HEK293 (cell line): Measurements from ENCODE around the gene GABBR2.

ENCODE experiments used
- CTCF ChIP-seq: fragments of 450-650 bp; formaldehyde crosslinking; IDR thresholded peaks from 2 replicates; pipeline ENCODE4 v1.5.1; 2016; ENCODE audit warnings: missing biosample characterization, missing genetic modification characterization
- GLI4 ChIP-seq: fragments of 450-650 bp; formaldehyde crosslinking; IDR thresholded peaks from 2 replicates; pipeline ENCODE4 v1.5.1; 2016; ENCODE audit warnings: missing biosample characterization, missing genetic modification characterization
- KLF16 ChIP-seq: fragments of 450-650 bp; formaldehyde crosslinking; IDR thresholded peaks from 2 replicates; pipeline ENCODE4 v1.5.1; 2017; ENCODE audit warnings: missing biosample characterization, missing genetic modification characterization
- MEIS1 ChIP-seq: sonication (generic); formaldehyde crosslinking; IDR thresholded peaks from 2 replicates; pipeline ENCODE4 v1.8.1; 2022; ENCODE audit warnings: missing genetic modification reagents, mild to moderate bottlenecking, borderline replicate concordance
- TRIM28 ChIP-seq: IDR thresholded peaks from 2 replicates; pipeline ENCODE4 v1.6.1; 2011; ENCODE audit warnings: low read length, control low read depth, borderline replicate concordance
- TSHZ1 ChIP-seq: fragments of 450-650 bp; formaldehyde crosslinking; IDR thresholded peaks from 2 replicates; pipeline ENCODE4 v1.5.1; 2016; ENCODE audit warnings: missing biosample characterization, missing genetic modification characterization, borderline replicate concordance
- YY1 ChIP-seq: fragments of 450-650 bp; formaldehyde crosslinking; IDR thresholded peaks from 2 replicates; pipeline ENCODE4 v1.5.1; 2018; ENCODE audit warnings: missing biosample characterization, missing genetic modification characterization
- ZBTB1 ChIP-seq: fragments of 450-650 bp; formaldehyde crosslinking; IDR thresholded peaks from 2 replicates; pipeline ENCODE4 v1.5.1; 2016; ENCODE audit warnings: missing biosample characterization, missing genetic modification characterization
- ZNF19 ChIP-seq: fragments of 450-650 bp; formaldehyde crosslinking; IDR thresholded peaks from 2 replicates; pipeline ENCODE4; 2016; ENCODE audit warnings: missing biosample characterization, missing genetic modification characterization, low read depth
- ZNF274 ChIP-seq, 2 experiments: fragments of 200-500 bp in 1 of 2; fragments of 450-650 bp in 1 of 2; sonication (Bioruptor generic) in 1 of 2; formaldehyde crosslinking in 1 of 2; IDR thresholded peaks; 2 replicates each; pipeline versions ENCODE4 v1.5.1 to v1.6.1; 2014 to 2016; ENCODE audit warnings: borderline replicate concordance in 1 of 2, inconsistent platforms in 1 of 2, low read length in 1 of 2, missing biosample characterization in 1 of 2, missing genetic modification characterization in 1 of 2
- ZNF341 ChIP-seq: fragments of 450-650 bp; formaldehyde crosslinking; IDR thresholded peaks from 2 replicates; pipeline ENCODE4; 2016; ENCODE audit warnings: low read depth, missing biosample characterization, missing genetic modification characterization
- ZNF837 ChIP-seq: fragments of 450-650 bp; formaldehyde crosslinking; IDR thresholded peaks from 2 replicates; pipeline ENCODE4 v1.5.1; 2016; ENCODE audit warnings: missing biosample characterization, missing genetic modification characterization

- TF ChIP-seq ZNF274 (IDR thresholded peaks at IDR 0.05; ENCODE audit: low read length) (no peak), ZNF274 (tag by site-specific recombination; IDR thresholded peaks at IDR 0.05; ENCODE audit: borderline replicate concordance) (no peak), CTCF (tag by site-specific recombination) (no peak), YY1 (tag by site-specific recombination) (no peak), TRIM28 (no peak), TSHZ1 (tag by site-specific recombination) (no peak), ZNF837 (no peak), ZNF341 (tag by site-specific recombination) (no peak), KLF16 (tag by site-specific recombination) (no peak), ZNF19 (tag by site-specific recombination) (no peak), ZBTB1 (tag by site-specific recombination) (no peak), MEIS1 (CRISPR knock-in tag) (no peak), GLI4 (tag by site-specific recombination) (no peak)
Measured at GRCh38 chr9:98451576-98451975, 257.2 kb downstream of the GABBR2 start.
